HEK293 (cell line): Measurements from ENCODE around the gene UBE4B.

Experiments used
- ZBTB21 ChIP-seq: fragments of 450-650 bp; formaldehyde crosslinking; IDR thresholded peaks from 2 replicates; pipeline ENCODE4 v1.5.1; 2017; ENCODE audit warnings: missing biosample characterization, missing genetic modification characterization
- ZSCAN23 ChIP-seq: fragments of 450-650 bp; formaldehyde crosslinking; IDR thresholded peaks from 2 replicates; pipeline ENCODE4 v1.5.1; 2016; ENCODE audit warnings: missing biosample characterization, missing genetic modification characterization
- ZSCAN30 ChIP-seq: fragments of 450-650 bp; IDR thresholded peaks from 2 replicates; pipeline ENCODE4 v1.5.1; 2018; ENCODE audit warnings: missing biosample characterization, mild to moderate bottlenecking, missing genetic modification characterization, moderate library complexity
- TF ChIP-seq, protein P1 (sequence below): fragments of 450-650 bp; formaldehyde crosslinking; IDR thresholded peaks from 2 replicates; pipeline ENCODE4 v1.5.1; 2016; ENCODE audit warnings: missing biosample characterization, missing genetic modification characterization

DNA sequence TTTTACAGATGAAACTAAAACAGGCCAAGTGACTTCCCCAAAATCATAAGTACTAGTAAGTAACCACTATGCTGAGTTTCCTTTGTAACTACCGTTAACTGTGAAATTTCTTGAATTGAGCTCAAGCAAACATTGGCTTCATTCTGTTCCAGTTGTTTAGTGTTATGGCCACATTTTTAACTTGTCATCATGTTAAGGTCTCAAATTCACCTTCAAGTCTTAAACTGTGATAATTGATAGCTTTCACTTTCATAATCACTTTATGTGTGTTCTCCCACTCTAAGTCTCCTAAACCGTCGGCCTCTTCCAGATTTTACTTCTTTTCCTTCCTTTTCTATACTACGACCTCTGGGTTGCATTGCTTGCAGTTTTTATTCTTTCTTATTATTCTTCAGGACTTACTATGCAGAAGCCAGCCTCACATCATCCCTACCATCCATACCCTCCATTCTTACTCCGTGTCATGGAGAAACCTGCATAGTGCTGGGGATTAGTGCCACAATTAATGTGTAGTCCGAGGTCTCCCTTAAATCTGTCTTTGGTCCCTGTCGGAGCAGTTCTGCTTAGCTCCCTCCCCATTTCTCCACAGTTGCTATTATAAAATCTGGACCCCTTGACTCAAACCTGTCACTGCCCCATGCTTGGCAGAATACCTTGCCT, 183.5 kb downstream of the UBE4B start:
- TF ChIP-seq ZSCAN23 = no peak
- TF ChIP-seq ZBTB21 (tag by site-specific recombination) = no peak
- TF ChIP-seq, protein P1, sequence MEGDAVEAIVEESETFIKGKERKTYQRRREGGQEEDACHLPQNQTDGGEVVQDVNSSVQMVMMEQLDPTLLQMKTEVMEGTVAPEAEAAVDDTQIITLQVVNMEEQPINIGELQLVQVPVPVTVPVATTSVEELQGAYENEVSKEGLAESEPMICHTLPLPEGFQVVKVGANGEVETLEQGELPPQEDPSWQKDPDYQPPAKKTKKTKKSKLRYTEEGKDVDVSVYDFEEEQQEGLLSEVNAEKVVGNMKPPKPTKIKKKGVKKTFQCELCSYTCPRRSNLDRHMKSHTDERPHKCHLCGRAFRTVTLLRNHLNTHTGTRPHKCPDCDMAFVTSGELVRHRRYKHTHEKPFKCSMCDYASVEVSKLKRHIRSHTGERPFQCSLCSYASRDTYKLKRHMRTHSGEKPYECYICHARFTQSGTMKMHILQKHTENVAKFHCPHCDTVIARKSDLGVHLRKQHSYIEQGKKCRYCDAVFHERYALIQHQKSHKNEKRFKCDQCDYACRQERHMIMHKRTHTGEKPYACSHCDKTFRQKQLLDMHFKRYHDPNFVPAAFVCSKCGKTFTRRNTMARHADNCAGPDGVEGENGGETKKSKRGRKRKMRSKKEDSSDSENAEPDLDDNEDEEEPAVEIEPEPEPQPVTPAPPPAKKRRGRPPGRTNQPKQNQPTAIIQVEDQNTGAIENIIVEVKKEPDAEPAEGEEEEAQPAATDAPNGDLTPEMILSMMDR (tag by site-specific recombination) = no peak
- TF ChIP-seq ZSCAN30 (tag by site-specific recombination) = no peak
